HL-60 (cell line): Measurements from ENCODE around the gene ITGB3.

Experiments
- DNase-seq, 2 experiments: peaks; one replicate each; pipeline ENCODE4 v3.0.0-alpha.2; 2010 to 2020; ENCODE audit warnings: low read depth in 1 of 2, low spot score in 1 of 2
- H3K27ac ChIP-seq: fragments of 250-450 bp; sonication (Bioruptor Pico); replicated peaks from 2 replicates; pipeline ENCODE4 v1.5.1; 2020; ENCODE audit warnings: mild to moderate bottlenecking, moderate library complexity
- H3K27me3 ChIP-seq: fragments of 250-450 bp; sonication (Bioruptor Pico); 2 replicates; pipeline ENCODE4 v1.5.1; 2021; ENCODE audit warnings: mild to moderate bottlenecking, moderate library complexity; ENCODE audit not compliant: insufficient read depth, poor library complexity, severe bottlenecking
- H3K4me3 ChIP-seq: replicated peaks from 2 replicates; pipeline ENCODE4 v1.5.1; 2011; ENCODE audit warnings: mild to moderate bottlenecking, control low read depth, low read length; ENCODE audit not compliant: insufficient read depth
- GABPA ChIP-seq: IDR thresholded peaks from 2 replicates; pipeline ENCODE4 v1.6.1; 2012; ENCODE audit warnings: low read depth
- POLR2AphosphoS5 ChIP-seq: IDR thresholded peaks from 2 replicates; pipeline ENCODE4 v1.6.1; 2012; ENCODE audit warnings: low read depth
- SPI1 ChIP-seq: IDR thresholded peaks from 2 replicates; pipeline ENCODE4 v1.6.1; 2012; ENCODE audit warnings: low read depth, mild to moderate bottlenecking, borderline replicate concordance
- TF ChIP-seq, protein P1 (sequence below): IDR thresholded peaks from one replicate; pipeline ENCODE4 v1.5.1; 2011; ENCODE audit warnings: low read length, control low read depth, inconsistent platforms; ENCODE audit not compliant: insufficient read depth
- TF ChIP-seq, protein P2 (sequence below): IDR thresholded peaks from 2 replicates; pipeline ENCODE4 v1.6.1; 2012; ENCODE audit warnings: low read depth; ENCODE audit not compliant: insufficient replicate concordance

The ITGB3 gene

DNA sequence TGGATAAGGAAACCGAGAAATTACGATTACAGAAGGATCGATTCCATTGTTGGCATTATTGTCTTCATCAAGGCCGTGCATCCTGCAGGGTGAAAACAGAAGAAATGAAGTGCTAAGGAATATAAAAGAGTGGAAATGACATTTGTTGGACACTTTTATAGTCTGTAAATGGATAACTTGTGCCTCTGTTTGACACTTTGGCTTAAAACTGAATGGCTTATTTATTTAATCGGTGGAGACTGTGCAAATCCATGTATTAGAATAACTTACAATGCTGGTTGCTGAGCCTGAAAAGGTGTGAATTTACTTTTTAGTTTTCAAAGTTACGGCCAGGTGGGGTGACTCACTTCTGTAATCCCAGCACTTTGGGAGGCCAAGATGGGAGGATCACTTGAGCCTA lies 31.4 kb downstream of the ITGB3 start:
- Histone ChIP-seq H3K4me3 (no peak overlapping the region), H3K27ac (no peak overlapping the region), H3K27me3 (no peaks in the 10 kb centered on the region)
- no peak for DNase-seq
- TF ChIP-seq, protein P1, sequence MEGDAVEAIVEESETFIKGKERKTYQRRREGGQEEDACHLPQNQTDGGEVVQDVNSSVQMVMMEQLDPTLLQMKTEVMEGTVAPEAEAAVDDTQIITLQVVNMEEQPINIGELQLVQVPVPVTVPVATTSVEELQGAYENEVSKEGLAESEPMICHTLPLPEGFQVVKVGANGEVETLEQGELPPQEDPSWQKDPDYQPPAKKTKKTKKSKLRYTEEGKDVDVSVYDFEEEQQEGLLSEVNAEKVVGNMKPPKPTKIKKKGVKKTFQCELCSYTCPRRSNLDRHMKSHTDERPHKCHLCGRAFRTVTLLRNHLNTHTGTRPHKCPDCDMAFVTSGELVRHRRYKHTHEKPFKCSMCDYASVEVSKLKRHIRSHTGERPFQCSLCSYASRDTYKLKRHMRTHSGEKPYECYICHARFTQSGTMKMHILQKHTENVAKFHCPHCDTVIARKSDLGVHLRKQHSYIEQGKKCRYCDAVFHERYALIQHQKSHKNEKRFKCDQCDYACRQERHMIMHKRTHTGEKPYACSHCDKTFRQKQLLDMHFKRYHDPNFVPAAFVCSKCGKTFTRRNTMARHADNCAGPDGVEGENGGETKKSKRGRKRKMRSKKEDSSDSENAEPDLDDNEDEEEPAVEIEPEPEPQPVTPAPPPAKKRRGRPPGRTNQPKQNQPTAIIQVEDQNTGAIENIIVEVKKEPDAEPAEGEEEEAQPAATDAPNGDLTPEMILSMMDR, result no peak
- no peak for TF ChIP-seq POLR2AphosphoS5
- no peak for TF ChIP-seq GABPA
- no peak for TF ChIP-seq SPI1
- TF ChIP-seq, protein P2, sequence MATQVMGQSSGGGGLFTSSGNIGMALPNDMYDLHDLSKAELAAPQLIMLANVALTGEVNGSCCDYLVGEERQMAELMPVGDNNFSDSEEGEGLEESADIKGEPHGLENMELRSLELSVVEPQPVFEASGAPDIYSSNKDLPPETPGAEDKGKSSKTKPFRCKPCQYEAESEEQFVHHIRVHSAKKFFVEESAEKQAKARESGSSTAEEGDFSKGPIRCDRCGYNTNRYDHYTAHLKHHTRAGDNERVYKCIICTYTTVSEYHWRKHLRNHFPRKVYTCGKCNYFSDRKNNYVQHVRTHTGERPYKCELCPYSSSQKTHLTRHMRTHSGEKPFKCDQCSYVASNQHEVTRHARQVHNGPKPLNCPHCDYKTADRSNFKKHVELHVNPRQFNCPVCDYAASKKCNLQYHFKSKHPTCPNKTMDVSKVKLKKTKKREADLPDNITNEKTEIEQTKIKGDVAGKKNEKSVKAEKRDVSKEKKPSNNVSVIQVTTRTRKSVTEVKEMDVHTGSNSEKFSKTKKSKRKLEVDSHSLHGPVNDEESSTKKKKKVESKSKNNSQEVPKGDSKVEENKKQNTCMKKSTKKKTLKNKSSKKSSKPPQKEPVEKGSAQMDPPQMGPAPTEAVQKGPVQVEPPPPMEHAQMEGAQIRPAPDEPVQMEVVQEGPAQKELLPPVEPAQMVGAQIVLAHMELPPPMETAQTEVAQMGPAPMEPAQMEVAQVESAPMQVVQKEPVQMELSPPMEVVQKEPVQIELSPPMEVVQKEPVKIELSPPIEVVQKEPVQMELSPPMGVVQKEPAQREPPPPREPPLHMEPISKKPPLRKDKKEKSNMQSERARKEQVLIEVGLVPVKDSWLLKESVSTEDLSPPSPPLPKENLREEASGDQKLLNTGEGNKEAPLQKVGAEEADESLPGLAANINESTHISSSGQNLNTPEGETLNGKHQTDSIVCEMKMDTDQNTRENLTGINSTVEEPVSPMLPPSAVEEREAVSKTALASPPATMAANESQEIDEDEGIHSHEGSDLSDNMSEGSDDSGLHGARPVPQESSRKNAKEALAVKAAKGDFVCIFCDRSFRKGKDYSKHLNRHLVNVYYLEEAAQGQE, result no peak

DNA sequence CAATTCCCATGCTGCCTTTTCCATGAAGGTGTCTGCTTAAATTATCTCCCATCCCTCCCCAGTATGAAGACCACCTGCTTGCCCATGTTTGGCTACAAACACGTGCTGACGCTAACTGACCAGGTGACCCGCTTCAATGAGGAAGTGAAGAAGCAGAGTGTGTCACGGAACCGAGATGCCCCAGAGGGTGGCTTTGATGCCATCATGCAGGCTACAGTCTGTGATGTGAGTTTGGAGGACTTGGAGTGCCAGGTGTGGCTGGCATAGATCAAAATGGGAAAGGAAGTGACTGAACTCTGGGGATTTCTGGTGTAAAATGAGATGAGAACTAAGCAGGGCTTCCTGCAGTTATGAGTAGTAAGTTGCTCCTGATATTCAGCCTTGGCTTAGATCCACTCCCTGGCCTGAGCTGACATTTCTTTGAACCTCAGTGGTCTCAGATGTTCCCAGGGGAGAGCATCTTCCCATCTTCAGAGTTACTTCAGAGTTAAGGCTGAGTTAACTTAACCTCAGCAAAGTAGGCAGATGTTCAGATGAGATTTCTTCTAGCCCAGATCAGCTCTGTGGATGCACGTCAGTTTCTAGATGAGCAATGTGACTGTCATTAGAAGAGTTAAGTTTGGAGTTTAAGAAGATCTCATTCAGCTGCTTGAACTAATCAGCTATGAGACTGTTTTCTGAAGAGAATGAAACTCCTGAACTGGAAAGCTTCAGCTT lies 32.7 kb downstream of the ITGB3 start:
- no peak for DNase-seq
- H3K27me3 ChIP-seq, result no peaks in the 10 kb centered on the region
- no peak overlapping the region for H3K27ac ChIP-seq
- no peak for TF ChIP-seq SPI1
- TF ChIP-seq, protein P1, result no peak
- TF ChIP-seq GABPA, result no peak
- TF ChIP-seq POLR2AphosphoS5, result no peak
- TF ChIP-seq, protein P2, result no peak
- H3K4me3 ChIP-seq, result no peak overlapping the region

DNA sequence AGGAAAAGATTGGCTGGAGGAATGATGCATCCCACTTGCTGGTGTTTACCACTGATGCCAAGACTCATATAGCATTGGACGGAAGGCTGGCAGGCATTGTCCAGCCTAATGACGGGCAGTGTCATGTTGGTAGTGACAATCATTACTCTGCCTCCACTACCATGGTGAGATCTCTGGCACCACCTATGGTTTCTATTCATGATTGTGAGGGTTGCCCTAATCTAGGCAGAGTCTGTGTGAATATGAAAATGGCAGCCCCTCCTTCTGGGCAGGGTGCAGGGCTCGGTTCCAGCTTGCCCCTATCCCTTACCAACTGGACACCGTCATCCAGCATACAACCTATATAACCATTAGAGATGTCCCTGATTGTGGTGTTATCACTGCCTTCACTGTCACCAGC lies 33.4 kb downstream of the ITGB3 start:
- TF ChIP-seq GABPA (no peak), SPI1 (no peak), POLR2AphosphoS5 (no peak)
- TF ChIP-seq, protein P2, result no peak
- TF ChIP-seq, protein P1, result no peak
- H3K4me3 ChIP-seq, result no peak overlapping the region
- no peak overlapping the region for H3K27ac ChIP-seq
- DNase-seq, result no peak
- H3K27me3 ChIP-seq, result no peaks in the 10 kb centered on the region
